Activated naive CD4-positive, alpha-beta T cell treated with anti-CD3 and anti-CD28 coated beads for 36 hours (primary cell): ENCODE results near the gene CD59. TPM values are rescaled to one million over a fixed set of nuclear protein-coding genes. Genes with fewer than 3 reads are reported as not detected.
"Not testable (repeated sequence)": the region's sequence is repeated elsewhere in the genome, so short reads cannot be mapped to it uniquely, and the experiment has no call there.

Source experiments
- CTCF ChIA-PET: fragments of 350-600 bp; sonication (Branson Sonifier 250); formaldehyde crosslinking; loops from one replicate; lab custom pipeline; 2021; ENCODE audit warnings: antibody characterized with exemption; lab: Charles Lee
- DNase-seq: peaks from one replicate; pipeline ENCODE4 v3.0.0-alpha.2; 2020
- H3K27ac Mint-ChIP-seq: one replicate; pipeline ENCODE4 v1.8.0; 2021; ENCODE audit warnings: mild to moderate bottlenecking, mixed read lengths
- H3K27me3 Mint-ChIP-seq: one replicate; pipeline ENCODE4 v1.8.0; 2021; ENCODE audit warnings: low read depth, mixed read lengths
- H3K36me3 Mint-ChIP-seq: one replicate; pipeline ENCODE4 v1.8.0; 2021; ENCODE audit warnings: low read depth, mixed read lengths
- H3K4me1 Mint-ChIP-seq: one replicate; pipeline ENCODE4 v1.8.0; 2021; ENCODE audit warnings: low read depth, mixed read lengths
- H3K4me3 Mint-ChIP-seq: one replicate; pipeline ENCODE4 v1.8.0; 2021; ENCODE audit warnings: mild to moderate bottlenecking, moderate library complexity, mixed read lengths
- H3K9me3 Mint-ChIP-seq: one replicate; pipeline ENCODE4 v1.8.0; 2021; ENCODE audit warnings: mixed read lengths
- intact Hi-C: fragments of 100-400 bp; cut with micrococcal nuclease; formaldehyde crosslinking; loops from one replicate; pipeline ENCODE4 v1.15.1; 2023
- total RNA-seq, 2 experiments: library from RNA; stranded (reverse); gene quantifications; one replicate each; pipeline ENCODE4 v1.2.3, GENCODE V29; 2021

The CD59 gene
- total RNA-seq, 2 experiments from 2014 or later, result 59.9 to 61.9 TPM

- Mint-ChIP-seq H3K27ac (no peak overlapping the region), H3K36me3 (peaks cover 16% of the 10 kb centered on the region), H3K9me3 (no peaks in the 10 kb centered on the region), H3K27me3 (no peaks in the 10 kb centered on the region), H3K4me1 (peaks cover 4% of the 10 kb centered on the region), H3K4me3 (no peak overlapping the region)
- CTCF ChIA-PET, result interaction anchor here (0.6 to 1.7 kb wide), 2 partner anchors 22 to 33 kb away, joined by 3 to 4 read pairs; no protein-coding TSS in a partner anchor
- intact Hi-C loops, result loop anchor here (10.0 kb wide), 1 partner anchor 345 kb away; the partner anchor contains the start of gene CAPRIN1
- DNase-seq, result no peak
Observed at GRCh38 chr11:33709466-33709865, 26.8 kb downstream of the CD59 start.

GRCh38 chr11:33708985-33709384 lies 27.2 kb downstream of the CD59 start:
- CTCF ChIA-PET, result interaction anchor here (0.6 to 1.7 kb wide), 3 partner anchors 22 to 33 kb away, joined by 3 to 4 read pairs (median 3); no protein-coding TSS in a partner anchor
- no peaks in the 10 kb centered on the region for H3K27me3 Mint-ChIP-seq
- no peak overlapping the region for H3K27ac Mint-ChIP-seq
- H3K4me3 Mint-ChIP-seq, result no peak overlapping the region
- no peaks in the 10 kb centered on the region for H3K9me3 Mint-ChIP-seq
- intact Hi-C loops, result loop anchor here (10.0 kb wide), 1 partner anchor 346 kb away; the partner anchor contains the start of gene CAPRIN1
- no peak for DNase-seq
- peaks cover 4% of the 10 kb centered on the region for H3K4me1 Mint-ChIP-seq
- peaks cover 16% of the 10 kb centered on the region for H3K36me3 Mint-ChIP-seq

GRCh38 chr11:33707831-33708230 lies 28.4 kb downstream of the CD59 start:
- DNase-seq, H3K27ac Mint-ChIP-seq, H3K4me3 Mint-ChIP-seq, H3K9me3 Mint-ChIP-seq, H3K27me3 Mint-ChIP-seq, H3K4me1 Mint-ChIP-seq: not testable (repeated sequence)
- intact Hi-C loops, result loop anchor here (10.0 kb wide), 1 partner anchor 347 kb away; the partner anchor contains the start of gene CAPRIN1
- CTCF ChIA-PET, result interaction anchor here (1.4 to 2.2 kb wide), 3 partner anchors 8 to 35 kb away, joined by 3 to 10 read pairs (median 4); no protein-coding TSS in a partner anchor
- peaks cover 16% of the 10 kb centered on the region for H3K36me3 Mint-ChIP-seq

GRCh38 chr11:33706966-33707365 lies 29.3 kb downstream of the CD59 start:
- H3K36me3 Mint-ChIP-seq, result peaks cover 16% of the 10 kb centered on the region
- intact Hi-C loops, result loop anchor here (10.0 kb wide), 1 partner anchor 348 kb away; the partner anchor contains the start of gene CAPRIN1
- no peaks in the 10 kb centered on the region for H3K9me3 Mint-ChIP-seq
- H3K4me3 Mint-ChIP-seq, result no peak overlapping the region
- CTCF ChIA-PET, result interaction anchor here (0.6 to 2.2 kb wide), 3 partner anchors 9 to 64 kb away, joined by 3 to 10 read pairs (median 5); no protein-coding TSS in a partner anchor
- peaks cover 4% of the 10 kb centered on the region for H3K4me1 Mint-ChIP-seq
- no peak for DNase-seq
- H3K27me3 Mint-ChIP-seq, result no peaks in the 10 kb centered on the region
- H3K27ac Mint-ChIP-seq, result no peak overlapping the region

GRCh38 chr11:33706546-33706945 lies 29.7 kb downstream of the CD59 start:
- Mint-ChIP-seq H3K27ac (no peak overlapping the region), H3K4me3 (no peak overlapping the region), H3K36me3 (peaks cover 16% of the 10 kb centered on the region), H3K4me1 (peaks cover 4% of the 10 kb centered on the region), H3K27me3 (no peaks in the 10 kb centered on the region), H3K9me3 (no peaks in the 10 kb centered on the region)
- DNase-seq, result no peak
- intact Hi-C loops, result loop anchor here (10.0 kb wide), 1 partner anchor 348 kb away; the partner anchor contains the start of gene CAPRIN1
- CTCF ChIA-PET, result interaction anchor here (0.6 to 2.2 kb wide), 3 partner anchors 10 to 65 kb away, joined by 3 to 10 read pairs (median 5); no protein-coding TSS in a partner anchor

GRCh38 chr11:33704240-33705002 lies 31.8 kb downstream of the CD59 start:
- H3K27ac Mint-ChIP-seq, result no peak overlapping the region
- H3K4me3 Mint-ChIP-seq, result no peak overlapping the region
- CTCF ChIA-PET, result interaction anchor here (0.6 kb wide), 1 partner anchor 41 kb away, joined by 3 read pairs; no protein-coding TSS in a partner anchor
- DNase-seq, result no peak
- peaks cover 11% of the 10 kb centered on the region for H3K4me1 Mint-ChIP-seq
- intact Hi-C loops, result loop anchor here (10.0 kb wide), 1 partner anchor 350 kb away; the partner anchor contains the start of gene CAPRIN1
- H3K27me3 Mint-ChIP-seq, result peaks cover 4% of the 10 kb centered on the region
- peaks cover 6% of the 10 kb centered on the region for H3K36me3 Mint-ChIP-seq
- no peaks in the 10 kb centered on the region for H3K9me3 Mint-ChIP-seq

GRCh38 chr11:33703788-33704187 lies 32.4 kb downstream of the CD59 start:
- Mint-ChIP-seq H3K27me3 (peaks cover 4% of the 10 kb centered on the region), H3K4me3 (no peak overlapping the region), H3K36me3 (no peaks in the 10 kb centered on the region), H3K27ac (no peak overlapping the region), H3K4me1 (peaks cover 11% of the 10 kb centered on the region), H3K9me3 (no peaks in the 10 kb centered on the region)
- DNase-seq, result no peak
- intact Hi-C loops, result loop anchor here (10.0 kb wide), 1 partner anchor 351 kb away; the partner anchor contains the start of gene CAPRIN1
- CTCF ChIA-PET, result interaction anchor here (0.6 kb wide), 1 partner anchor 41 kb away, joined by 3 read pairs; no protein-coding TSS in a partner anchor

GRCh38 chr11:33703234-33703633 lies 33.0 kb downstream of the CD59 start:
- CTCF ChIA-PET, result interaction anchor here (1.2 kb wide), 2 partner anchors 34 to 39 kb away, joined by 3 read pairs; no protein-coding TSS in a partner anchor
- Mint-ChIP-seq H3K4me1 (peaks cover 11% of the 10 kb centered on the region), H3K36me3 (no peaks in the 10 kb centered on the region), H3K27me3 (peaks cover 4% of the 10 kb centered on the region), H3K9me3 (no peaks in the 10 kb centered on the region), H3K27ac (no peak overlapping the region), H3K4me3 (no peak overlapping the region)
- no peak for DNase-seq
- intact Hi-C loops, result loop anchor here (10.0 kb wide), 1 partner anchor 352 kb away; the partner anchor contains the start of gene CAPRIN1

- peaks cover 4% of the 10 kb centered on the region for H3K27me3 Mint-ChIP-seq
- peak overlapping the region; percentile 85 for H3K4me3 Mint-ChIP-seq
- H3K36me3 Mint-ChIP-seq, result no peaks in the 10 kb centered on the region
- H3K27ac Mint-ChIP-seq, result no peak overlapping the region
- intact Hi-C loops, result loop anchor here (2.0 to 10.0 kb wide), 3 partner anchors 191 to 1119 kb away; partner anchors contain the start of genes CAPRIN1, EIF3M and LMO2
- CTCF ChIA-PET, result interaction anchor here (0.6 to 1.3 kb wide), 2 partner anchors 13 to 14 kb away, joined by 3 to 10 read pairs; no protein-coding TSS in a partner anchor
- no peaks in the 10 kb centered on the region for H3K9me3 Mint-ChIP-seq
- peaks cover 9% of the 10 kb centered on the region for H3K4me1 Mint-ChIP-seq
- no peak for DNase-seq
Observed at GRCh38 chr11:33701302-33702230, 34.7 kb downstream of the CD59 start.

GRCh38 chr11:33700502-33701271 lies 35.5 kb downstream of the CD59 start, which contains the start of gene C11orf91:
Gene C11orf91 (minus strand): TSS chr11:33700826. CDS start chr11:33700740, 86 bp downstream.
- Mint-ChIP-seq H3K9me3 (no peaks in the 10 kb centered on the region), H3K27me3 (peaks cover 8% of the 10 kb centered on the region), H3K36me3 (no peaks in the 10 kb centered on the region), H3K4me3 (peak within 1 kb of the TSS; percentile 85), H3K27ac (peak within 1 kb of the TSS; percentile 61), H3K4me1 (peaks cover 7% of the 10 kb centered on the region)
- CTCF ChIA-PET, result interaction anchor here (0.9 to 1.3 kb wide), 2 partner anchors 8 to 15 kb away, joined by 3 to 10 read pairs; no protein-coding TSS in a partner anchor
- DNase-seq, result peak; percentile 94
- intact Hi-C loops, result loop anchor here (1.0 to 10.0 kb wide), 6 partner anchors 36 to 1118 kb away; partner anchors contain the start of genes CAPRIN1, CD59, EIF3M and FBXO3
